Myometrial cell (primary cell): ENCODE data around the gene C1orf94. TPM values are rescaled to one million over a fixed set of nuclear protein-coding genes. Genes with fewer than 3 reads are reported as not detected.

ENCODE experiments used
- total RNA-seq: library from RNA; depleted of rRNA; stranded (reverse); fragments of >200 nt; gene quantifications from 2 replicates; pipeline ENCODE4 v1.2.3, GENCODE V29; 2015

C1orf94 gene, protein sequence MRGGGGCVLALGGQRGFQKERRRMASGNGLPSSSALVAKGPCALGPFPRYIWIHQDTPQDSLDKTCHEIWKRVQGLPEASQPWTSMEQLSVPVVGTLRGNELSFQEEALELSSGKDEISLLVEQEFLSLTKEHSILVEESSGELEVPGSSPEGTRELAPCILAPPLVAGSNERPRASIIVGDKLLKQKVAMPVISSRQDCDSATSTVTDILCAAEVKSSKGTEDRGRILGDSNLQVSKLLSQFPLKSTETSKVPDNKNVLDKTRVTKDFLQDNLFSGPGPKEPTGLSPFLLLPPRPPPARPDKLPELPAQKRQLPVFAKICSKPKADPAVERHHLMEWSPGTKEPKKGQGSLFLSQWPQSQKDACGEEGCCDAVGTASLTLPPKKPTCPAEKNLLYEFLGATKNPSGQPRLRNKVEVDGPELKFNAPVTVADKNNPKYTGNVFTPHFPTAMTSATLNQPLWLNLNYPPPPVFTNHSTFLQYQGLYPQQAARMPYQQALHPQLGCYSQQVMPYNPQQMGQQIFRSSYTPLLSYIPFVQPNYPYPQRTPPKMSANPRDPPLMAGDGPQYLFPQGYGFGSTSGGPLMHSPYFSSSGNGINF
- not detected in 2 replicates for total RNA-seq

GRCh38 chr1:34176830-34177603 lies at the start of gene C1orf94:
Gene C1orf94, plus strand, starts transcription at chr1:34176907. Its CDS starts 883 bp downstream, at chr1:34177790.

GRCh38 chr1:34164771-34165391 lies 11.8 kb upstream of the C1orf94 start, which contains the start of gene CSMD2:
Gene CSMD2, minus strand, starts transcription at chr1:34165230. Its CDS starts 133 bp downstream, at chr1:34165097.

Other genes starting within 250 kb of the C1orf94 start
- gene CSMD2, start 11.7 kb upstream of the C1orf94 start, total RNA-seq: under 0.01 and 0.18 TPM in 2 replicates